RWPE2 (cell line): ENCODE data around the gene TMEM134.

Experiments used
- ATAC-seq: fragments of 200-7000 bp; cut with Tn5 transposase; 3 replicates; pipeline ENCODE4 v1.9.1; 2021; ENCODE audit warnings: low read depth
- DNase-seq: peaks from one replicate; pipeline ENCODE4 v3.0.0-alpha.2; 2020; ENCODE audit warnings: low spot score
- H3K27ac ChIP-seq: fragments of 450-650 bp; 2 replicates; pipeline ENCODE4 v1.5.1; 2017; ENCODE audit warnings: mild to moderate bottlenecking; ENCODE audit not compliant: poor library complexity, severe bottlenecking
- H3K27me3 ChIP-seq: fragments of 250-450 bp; sonication (Bioruptor Pico); 2 replicates; pipeline ENCODE4 v1.5.1; 2021; ENCODE audit warnings: mild to moderate bottlenecking, moderate library complexity; ENCODE audit not compliant: insufficient read depth, poor library complexity, severe bottlenecking
- H3K36me3 ChIP-seq: fragments of 250-450 bp; sonication (Bioruptor Pico); 2 replicates; pipeline ENCODE4 v1.5.1; 2020; ENCODE audit warnings: low read depth, mild to moderate bottlenecking, moderate library complexity
- H3K4me1 ChIP-seq: fragments of 250-450 bp; sonication (Bioruptor Pico); 2 replicates; pipeline ENCODE4 v1.5.1; 2021; ENCODE audit warnings: mild to moderate bottlenecking, moderate library complexity; ENCODE audit not compliant: insufficient read depth, poor library complexity, severe bottlenecking
- H3K4me3 ChIP-seq: fragments of 250-450 bp; sonication (Bioruptor Pico); 2 replicates; pipeline ENCODE4 v1.5.1; 2021; ENCODE audit warnings: mild to moderate bottlenecking, moderate library complexity; ENCODE audit not compliant: severe bottlenecking
- H3K9me3 ChIP-seq: fragments of 250-450 bp; sonication (Bioruptor Pico); 2 replicates; pipeline ENCODE4 v1.5.1; 2021; ENCODE audit warnings: mild to moderate bottlenecking, moderate library complexity; ENCODE audit not compliant: severe bottlenecking
- TF ChIP-seq, protein P1 (sequence below): fragments of 450-650 bp; IDR thresholded peaks from one replicate; pipeline ENCODE4 v1.5.1; 2017; ENCODE audit warnings: mild to moderate bottlenecking, moderate library complexity; ENCODE audit not compliant: poor library complexity, severe bottlenecking

TMEM134 gene

DNA sequence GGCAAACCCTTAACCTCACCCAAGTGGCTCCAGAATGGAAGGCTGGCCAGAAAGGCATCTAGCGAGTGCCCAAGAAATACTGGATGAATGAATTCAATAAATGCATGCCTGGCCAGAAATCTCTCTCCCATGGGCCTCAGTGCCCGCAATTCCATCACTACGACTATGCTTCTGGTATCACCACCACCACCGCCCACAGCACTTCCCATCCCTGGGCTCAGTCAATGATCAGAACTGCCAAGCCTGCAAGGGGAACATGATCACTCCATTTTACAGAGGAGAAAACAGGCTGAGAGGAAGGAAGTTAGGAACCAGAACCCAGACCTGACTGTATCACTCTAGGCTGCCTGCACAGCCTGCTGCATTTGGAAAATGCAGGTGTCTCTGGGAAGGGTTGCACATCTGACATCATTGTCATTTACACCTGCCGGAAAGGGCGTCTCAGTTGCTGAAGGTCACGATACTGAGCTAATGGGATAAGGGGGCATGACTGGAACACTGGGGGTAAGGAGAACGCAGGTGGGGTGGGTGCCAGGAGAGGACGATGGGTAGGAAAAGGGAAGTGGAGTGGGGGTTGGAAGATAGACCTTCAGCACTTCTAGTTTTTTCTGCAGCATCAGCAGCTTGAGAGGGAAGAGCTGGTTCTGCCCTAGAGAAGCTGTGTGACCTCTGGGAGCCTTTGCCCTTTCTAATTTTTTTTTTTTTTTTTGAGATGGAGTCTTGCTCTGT lies 19.8 kb downstream of the TMEM134 start:
- TF ChIP-seq, protein P1, sequence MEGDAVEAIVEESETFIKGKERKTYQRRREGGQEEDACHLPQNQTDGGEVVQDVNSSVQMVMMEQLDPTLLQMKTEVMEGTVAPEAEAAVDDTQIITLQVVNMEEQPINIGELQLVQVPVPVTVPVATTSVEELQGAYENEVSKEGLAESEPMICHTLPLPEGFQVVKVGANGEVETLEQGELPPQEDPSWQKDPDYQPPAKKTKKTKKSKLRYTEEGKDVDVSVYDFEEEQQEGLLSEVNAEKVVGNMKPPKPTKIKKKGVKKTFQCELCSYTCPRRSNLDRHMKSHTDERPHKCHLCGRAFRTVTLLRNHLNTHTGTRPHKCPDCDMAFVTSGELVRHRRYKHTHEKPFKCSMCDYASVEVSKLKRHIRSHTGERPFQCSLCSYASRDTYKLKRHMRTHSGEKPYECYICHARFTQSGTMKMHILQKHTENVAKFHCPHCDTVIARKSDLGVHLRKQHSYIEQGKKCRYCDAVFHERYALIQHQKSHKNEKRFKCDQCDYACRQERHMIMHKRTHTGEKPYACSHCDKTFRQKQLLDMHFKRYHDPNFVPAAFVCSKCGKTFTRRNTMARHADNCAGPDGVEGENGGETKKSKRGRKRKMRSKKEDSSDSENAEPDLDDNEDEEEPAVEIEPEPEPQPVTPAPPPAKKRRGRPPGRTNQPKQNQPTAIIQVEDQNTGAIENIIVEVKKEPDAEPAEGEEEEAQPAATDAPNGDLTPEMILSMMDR, result no peak
- ATAC-seq (no peak), DNase-seq (no peak)
- no peaks in the 10 kb centered on the region for H3K27me3 ChIP-seq
- no peaks in the 10 kb centered on the region for H3K36me3 ChIP-seq
- no peak overlapping the region for H3K4me3 ChIP-seq
- no peaks in the 10 kb centered on the region for H3K4me1 ChIP-seq
- H3K9me3 ChIP-seq, result no peaks in the 10 kb centered on the region
- H3K27ac ChIP-seq, result no peak overlapping the region

DNA sequence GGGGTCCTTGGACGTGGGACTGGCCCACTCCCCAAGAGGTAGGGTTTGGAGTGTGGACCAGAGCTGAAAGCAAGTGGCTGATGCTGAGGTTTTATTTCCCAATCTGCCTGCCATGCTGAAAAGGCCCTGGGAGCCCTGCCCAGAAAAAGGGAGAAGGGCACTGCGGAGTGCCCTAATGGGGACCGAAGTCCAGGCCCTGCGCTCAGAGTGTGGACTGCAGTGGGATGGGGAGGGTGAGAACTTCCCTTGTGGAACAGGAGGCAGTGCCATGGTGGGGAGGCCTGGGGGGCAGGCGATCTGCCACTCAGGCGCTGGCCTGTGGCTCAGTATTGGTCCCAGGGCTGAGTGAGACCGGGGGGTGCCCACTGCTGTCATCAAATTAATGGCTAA lies 20.8 kb downstream of the TMEM134 start:
- DNase-seq (no peak), ATAC-seq (no peak)
- no peaks in the 10 kb centered on the region for H3K4me1 ChIP-seq
- TF ChIP-seq, protein P1, result no peak
- no peaks in the 10 kb centered on the region for H3K9me3 ChIP-seq
- no peak overlapping the region for H3K27ac ChIP-seq
- H3K36me3 ChIP-seq, result no peaks in the 10 kb centered on the region
- no peaks in the 10 kb centered on the region for H3K27me3 ChIP-seq
- H3K4me3 ChIP-seq, result no peak overlapping the region

DNA sequence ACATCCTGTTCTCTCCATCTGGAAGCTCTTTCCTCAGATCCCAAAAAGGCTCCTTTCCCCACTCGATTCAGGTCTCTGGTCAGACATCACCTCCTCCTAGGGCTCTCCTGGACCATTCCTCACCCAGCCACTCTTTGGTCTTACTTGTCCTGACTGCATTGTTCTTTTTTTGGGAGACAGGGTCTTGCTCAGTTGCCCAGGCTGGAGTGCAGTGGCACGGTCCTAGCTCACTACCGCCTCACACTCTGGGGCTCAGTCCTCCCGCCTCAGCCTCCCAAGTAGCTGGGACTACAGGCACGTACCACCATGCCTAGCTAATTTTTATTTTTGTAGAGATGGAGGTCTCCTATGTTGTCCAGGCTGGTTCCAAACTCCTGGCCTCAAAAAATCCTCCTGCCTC lies 23.5 kb downstream of the TMEM134 start:
- TF ChIP-seq, protein P1, result no peak
- H3K36me3 ChIP-seq, result peaks cover 11% of the 10 kb centered on the region
- H3K9me3 ChIP-seq, result no peaks in the 10 kb centered on the region
- no peaks in the 10 kb centered on the region for H3K27me3 ChIP-seq
- ATAC-seq, result no peak
- H3K4me1 ChIP-seq, result no peaks in the 10 kb centered on the region
- H3K27ac ChIP-seq, result no peak overlapping the region
- DNase-seq, result no peak
- no peak overlapping the region for H3K4me3 ChIP-seq

DNA sequence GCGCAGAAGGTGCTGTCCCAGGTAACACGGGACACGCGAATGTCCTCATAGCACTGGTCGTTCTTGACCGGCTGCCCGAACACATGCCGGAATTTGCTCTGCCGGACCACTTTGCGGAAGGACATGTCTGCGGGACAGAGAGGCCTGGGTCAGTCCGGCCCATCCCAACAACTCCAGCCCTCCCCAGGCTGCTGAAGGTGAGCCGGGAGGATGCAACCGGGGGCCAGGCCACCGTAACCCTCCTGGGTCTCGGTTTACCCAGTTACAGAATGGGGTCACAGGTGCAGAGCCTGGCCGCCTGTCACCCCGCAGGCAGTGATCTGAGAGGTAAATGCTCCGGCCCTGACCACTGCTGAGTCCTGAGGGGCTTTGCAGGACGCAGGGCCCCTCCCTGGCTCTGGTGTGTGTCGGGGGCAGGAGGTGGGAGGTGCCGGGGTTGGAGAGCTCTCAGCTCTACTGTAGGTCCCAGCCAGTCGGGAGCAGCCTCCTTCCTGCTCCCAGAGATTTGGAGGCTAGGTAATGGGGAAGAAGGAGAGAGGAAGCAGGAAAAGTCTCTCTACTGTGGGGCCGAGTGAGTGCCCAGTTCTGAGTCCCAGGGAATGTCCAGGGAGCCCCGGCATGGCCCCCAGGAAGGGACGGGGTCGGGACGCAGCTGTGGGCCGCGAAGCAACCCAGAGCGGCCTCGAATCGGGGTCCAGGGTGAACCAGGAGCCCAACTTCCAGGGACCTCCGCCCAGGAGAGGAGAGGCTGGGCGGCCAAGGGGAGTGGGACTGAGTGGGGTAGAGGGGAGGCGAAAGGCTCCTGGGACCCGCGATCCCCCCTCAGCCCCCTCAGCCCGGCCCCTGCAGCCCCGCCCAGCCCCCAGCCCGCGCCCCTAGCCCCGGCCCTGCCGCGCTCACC lies 26.3 kb downstream of the TMEM134 start:
- TF ChIP-seq, protein P1, result no peak
- Histone ChIP-seq H3K27me3 (no peaks in the 10 kb centered on the region), H3K9me3 (no peaks in the 10 kb centered on the region), H3K27ac (peak overlapping the region; percentile 66), H3K4me3 (peak overlapping the region; percentile 57), H3K36me3 (peaks cover 12% of the 10 kb centered on the region), H3K4me1 (no peaks in the 10 kb centered on the region)
- DNase-seq (peak; percentile 57), ATAC-seq (peak; percentile 13)
